Right ventricle myocardium superior (tissue), 1 donor: ENCODE results near the gene ST3GAL6. TPM values are rescaled to one million over a fixed set of nuclear protein-coding genes. Genes with fewer than 3 reads are reported as not detected.

Source experiments
- ATAC-seq: fragments of 200-7000 bp; cut with Tn5 transposase; one replicate; pipeline ENCODE4 v1.9.1; 2020; ENCODE audit warnings: mild to moderate bottlenecking; ENCODE audit not compliant: poor library complexity
- DNase-seq: peaks from one replicate; pipeline ENCODE4 v3.0.0-alpha.2; 2020
- intact Hi-C: fragments of 100-400 bp; cut with DNase I; formaldehyde crosslinking; loops from one replicate; pipeline ENCODE4 v1.11.2; 2022
- long read RNA-seq: library from polyadenylated mRNA; unstranded; transcript quantifications from one replicate; pipeline ENCODE4 v2.0.0, GENCODE V29; 2021
- total RNA-seq: library from RNA; stranded (reverse); fragmentation: NEBNext Ultra II Directional; extraction: Animal tissue kit (Norgen Biotek cat#: 25700); gene quantifications from one replicate; pipeline ENCODE4 v1.2.1, GENCODE V29; 2021
- donor health status: DM: no; HTN: yes; CAD: no; lungs with severe emphysema.

ST3GAL6 gene, protein sequence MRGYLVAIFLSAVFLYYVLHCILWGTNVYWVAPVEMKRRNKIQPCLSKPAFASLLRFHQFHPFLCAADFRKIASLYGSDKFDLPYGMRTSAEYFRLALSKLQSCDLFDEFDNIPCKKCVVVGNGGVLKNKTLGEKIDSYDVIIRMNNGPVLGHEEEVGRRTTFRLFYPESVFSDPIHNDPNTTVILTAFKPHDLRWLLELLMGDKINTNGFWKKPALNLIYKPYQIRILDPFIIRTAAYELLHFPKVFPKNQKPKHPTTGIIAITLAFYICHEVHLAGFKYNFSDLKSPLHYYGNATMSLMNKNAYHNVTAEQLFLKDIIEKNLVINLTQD
- 34.1 TPM for total RNA-seq
- long read RNA-seq, transcript ST3GAL6-202 (11 exons, 3,571 nt) = minor isoform, 9 of 74 reads
- long read RNA-seq, transcript ST3GAL6-214 (10 exons, 1,886 nt) = major isoform, 30 of 74 reads
- long read RNA-seq, partial matches to known transcripts = 4 of 74 reads
- long read RNA-seq, other reads (novel, unspliced or antisense) = 27 of 74 reads

DNA sequence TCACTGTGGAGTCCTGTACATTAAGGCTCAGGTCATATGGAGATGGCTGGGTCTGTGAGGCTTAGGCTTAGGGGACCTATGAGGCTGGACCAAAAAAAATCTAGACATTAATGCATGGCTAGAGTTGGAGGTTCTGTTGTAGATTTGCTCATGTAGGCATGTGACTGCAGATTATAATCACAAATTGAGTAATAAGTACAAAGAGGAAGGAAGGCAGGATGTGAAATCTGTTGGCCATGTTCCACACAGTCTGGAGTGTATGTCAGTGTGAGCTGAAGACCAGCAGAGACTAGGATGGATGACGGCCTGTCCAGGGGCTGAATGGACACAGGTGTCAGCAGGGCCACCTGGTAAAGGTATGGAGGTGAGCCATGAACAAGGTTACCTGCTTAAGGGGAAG, at the start of gene ST3GAL6:
Gene ST3GAL6 (plus strand): TSS at position 265 of the 400 bp plus-strand sequence. CDS start 5,101 bp downstream, outside the sequence.
- ATAC-seq (peak; percentile 58), DNase-seq (peak; percentile 48)
- intact Hi-C loops = loop anchor here (2.0 kb wide), 1 partner anchor 30 kb away; no protein-coding TSS in a partner anchor

GRCh38 chr3:98713984-98714383, 49.2 kb upstream of the ST3GAL6 start:
- intact Hi-C loops = no loop called here
- ATAC-seq (no peak), DNase-seq (no peak)

DNA sequence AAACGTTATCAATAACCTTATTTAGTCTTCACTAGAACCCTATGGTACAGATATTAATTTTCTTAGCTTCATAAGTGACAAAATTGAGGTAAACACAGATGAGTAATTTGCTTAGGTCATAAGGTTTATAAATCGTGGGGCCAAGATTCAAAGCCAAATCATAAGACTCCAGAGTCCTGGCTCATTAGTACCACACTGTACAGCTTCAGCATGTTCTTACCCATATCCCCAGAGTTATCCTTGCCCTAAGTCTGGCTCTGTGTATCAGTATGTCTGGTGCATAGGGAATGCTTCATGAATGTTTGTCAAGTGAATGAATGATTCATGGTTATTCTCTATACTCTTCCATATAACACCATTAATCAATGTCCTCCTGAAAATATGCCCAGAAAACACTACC, 45.6 kb upstream of the ST3GAL6 start:
- intact Hi-C loops = no loop called here
- ATAC-seq (no peak), DNase-seq (no peak)

- intact Hi-C loops = no loop called here
- DNase-seq (no peak), ATAC-seq (no peak)
Observed at GRCh38 chr3:98718730-98719129, 44.4 kb upstream of the ST3GAL6 start.

DNA sequence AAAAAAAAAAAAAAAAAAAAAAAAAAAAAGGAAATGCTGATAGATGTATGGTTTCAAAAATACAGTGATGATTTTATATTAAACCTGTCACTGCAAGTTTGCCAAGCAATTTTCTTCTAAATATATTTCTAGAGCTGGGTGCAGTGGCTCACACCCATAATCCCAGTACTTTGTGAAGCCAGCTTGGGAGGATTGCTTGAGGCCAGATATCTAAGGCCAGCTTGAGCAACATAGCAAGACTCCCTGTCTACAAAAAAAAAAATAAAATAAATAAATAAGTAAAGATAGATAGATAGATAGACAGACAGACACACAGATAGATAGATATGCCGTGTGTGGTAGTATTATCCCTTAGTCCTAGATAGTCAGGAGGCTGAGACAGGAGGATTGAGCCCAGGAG, 41.4 kb upstream of the ST3GAL6 start:
- intact Hi-C loops = no loop called here
- ATAC-seq = no peak
- no peak for DNase-seq

DNA sequence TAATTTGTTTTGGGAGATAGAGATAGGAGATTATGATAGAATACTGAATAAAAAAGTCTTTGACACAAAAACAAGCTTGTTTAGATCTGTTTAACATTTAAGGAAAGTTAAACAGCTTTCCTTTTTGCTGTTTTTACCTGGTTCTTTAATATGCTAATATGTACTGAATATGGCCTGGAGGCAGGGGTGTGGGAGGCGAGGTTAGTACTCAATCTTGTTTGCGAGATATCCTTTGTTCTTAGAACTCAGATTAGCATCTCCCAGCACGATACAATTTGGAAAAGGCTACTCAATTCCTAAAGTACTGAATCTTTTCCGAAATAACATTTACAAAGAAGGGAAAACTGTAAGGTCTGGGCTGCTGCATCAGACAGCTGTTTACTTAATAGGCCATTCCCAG, 40.8 kb upstream of the ST3GAL6 start:
- DNase-seq (no peak), ATAC-seq (no peak)

GRCh38 chr3:98725352-98725751, 37.8 kb upstream of the ST3GAL6 start:
- ATAC-seq (no peak), DNase-seq (no peak)
- intact Hi-C loops = no loop called here

More for the DNA sequence above, 40.8 kb upstream of the ST3GAL6 start:
- intact Hi-C loops = no loop called here

GRCh38 chr3:98726084-98726483, 37.1 kb upstream of the ST3GAL6 start:
- ATAC-seq = no peak
- intact Hi-C loops = no loop called here
- DNase-seq = no peak

DNA sequence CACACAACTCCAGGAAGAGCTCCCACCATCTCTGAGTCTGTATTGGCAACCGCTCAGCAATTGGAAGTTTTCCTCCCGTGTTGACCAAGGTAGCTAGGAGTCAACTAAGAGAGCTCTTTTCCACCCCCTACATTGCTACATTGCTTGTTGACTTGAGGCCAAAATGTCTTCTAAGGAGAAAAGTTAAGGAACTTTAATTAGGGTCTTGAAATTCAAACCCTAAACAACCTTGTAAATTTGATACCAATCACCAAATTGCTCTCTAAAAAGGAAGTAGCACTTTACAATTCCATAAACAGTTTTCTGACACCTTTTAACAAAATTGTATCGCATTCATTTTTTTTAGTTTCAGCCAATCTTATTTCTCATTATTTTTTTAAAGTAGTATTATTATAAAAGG, 35.5 kb upstream of the ST3GAL6 start:
- ATAC-seq (no peak), DNase-seq (no peak)
- intact Hi-C loops = no loop called here

- intact Hi-C loops = no loop called here
- DNase-seq (no peak), ATAC-seq (no peak)
Observed at GRCh38 chr3:98728672-98729071, 34.5 kb upstream of the ST3GAL6 start.

- DNase-seq (no peak), ATAC-seq (no peak)
- intact Hi-C loops = loop anchor here (5.0 kb wide), 1 partner anchor 62 kb away; no protein-coding TSS in a partner anchor
Observed at GRCh38 chr3:98730338-98730737, 32.8 kb upstream of the ST3GAL6 start.

- DNase-seq (no peak), ATAC-seq (no peak)
- intact Hi-C loops = loop anchor here (5.0 kb wide), 1 partner anchor 61 kb away; no protein-coding TSS in a partner anchor
Observed at GRCh38 chr3:98730886-98731537, 32.1 kb upstream of the ST3GAL6 start.

GRCh38 chr3:98731720-98732285, 31.3 kb upstream of the ST3GAL6 start:
- intact Hi-C loops = loop anchor here (2.0 to 5.0 kb wide), 2 partner anchors 31 to 60 kb away; partner anchors contain the start of gene ST3GAL6
- DNase-seq = no peak

GRCh38 chr3:98732286-98733052, 30.7 kb upstream of the ST3GAL6 start:
- intact Hi-C loops = loop anchor here (2.0 to 5.0 kb wide), 2 partner anchors 30 to 60 kb away; partner anchors contain the start of gene ST3GAL6
- peak; percentile 84 for ATAC-seq
- peak; percentile 79 for DNase-seq

More at GRCh38 chr3:98731720-98732285, 31.3 kb upstream of the ST3GAL6 start:
- ATAC-seq = peak; percentile 78

- ATAC-seq (peak; percentile 77), DNase-seq (peak; percentile 51)
- intact Hi-C loops = loop anchor here (2.0 to 5.0 kb wide), 2 partner anchors 30 to 59 kb away; partner anchors contain the start of gene ST3GAL6
Observed at GRCh38 chr3:98733053-98733811, 29.9 kb upstream of the ST3GAL6 start.

DNA sequence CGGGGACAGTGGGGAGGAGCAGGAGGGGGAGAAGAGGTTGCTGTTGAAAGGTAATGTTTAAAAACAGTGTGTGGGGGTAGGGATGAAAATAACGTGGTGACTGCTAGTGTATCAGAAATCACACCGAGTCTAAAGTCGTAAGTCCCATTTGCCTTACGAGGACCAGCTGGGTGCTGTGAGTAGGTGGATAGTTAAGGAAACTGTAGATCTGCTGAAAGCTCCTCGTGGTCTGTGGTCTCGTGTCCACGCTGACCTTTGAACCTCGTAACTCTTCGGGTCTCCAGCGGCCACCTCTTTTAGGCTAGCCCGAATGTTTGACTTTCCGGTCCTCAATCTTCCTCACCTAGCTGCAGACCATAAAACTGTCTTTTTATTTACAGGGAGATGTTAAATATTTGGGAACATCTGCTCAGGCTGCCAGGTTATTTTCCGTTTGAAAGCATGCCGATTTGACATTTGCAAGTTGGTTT, 29.3 kb upstream of the ST3GAL6 start:
- ATAC-seq = peak; percentile 31

GRCh38 chr3:98734306-98734705, 28.8 kb upstream of the ST3GAL6 start:
- intact Hi-C loops = loop anchor here (5.0 kb wide), 1 partner anchor 58 kb away; no protein-coding TSS in a partner anchor
- no peak for DNase-seq
- ATAC-seq = no peak

More for the DNA sequence above, 29.3 kb upstream of the ST3GAL6 start:
- intact Hi-C loops = loop anchor here (2.0 to 5.0 kb wide), 2 partner anchors 29 to 58 kb away; partner anchors contain the start of gene ST3GAL6
- no peak for DNase-seq
